Measurements from ENCODE around the gene UNC93A.

Gene UNC93A

DNA sequence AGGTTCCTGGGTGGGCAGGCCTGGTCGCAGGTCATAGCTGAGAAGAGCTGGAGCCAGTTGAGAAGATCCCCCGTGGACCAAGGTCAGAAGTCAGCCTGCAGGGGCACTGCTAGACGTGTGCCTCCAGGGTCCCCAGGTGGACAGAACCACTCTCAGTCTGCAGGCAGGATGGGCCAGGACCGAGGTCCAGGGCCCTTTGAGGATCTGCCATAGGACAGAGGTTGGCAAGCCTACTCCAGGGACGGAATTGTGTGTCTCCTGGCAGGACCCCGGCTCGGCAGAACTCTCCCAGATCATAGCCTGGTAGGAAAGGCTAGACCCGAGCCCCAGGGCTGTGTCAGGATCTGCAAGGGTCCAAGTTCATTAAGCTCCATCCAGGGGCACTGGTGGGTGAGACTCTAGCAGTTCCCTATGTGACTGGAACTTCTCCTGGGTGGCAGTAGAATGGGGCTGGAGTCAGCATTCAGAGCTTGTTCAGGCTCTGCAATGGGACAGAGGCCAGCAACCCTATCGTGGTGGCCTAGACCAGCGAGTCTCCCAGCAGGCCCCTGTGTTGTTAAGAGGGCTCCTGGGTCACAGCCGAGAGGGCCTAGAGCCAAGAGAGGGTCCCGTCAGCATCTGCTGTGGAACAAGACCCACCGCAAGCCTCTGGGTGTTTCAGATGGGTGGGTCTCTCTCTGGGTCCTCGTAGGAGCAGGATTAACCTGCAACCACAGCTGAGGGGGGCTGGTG is 51.9 kb downstream of the UNC93A start:
- DNase-seq (ENCODE audit: low spot score): no peak

DNA sequence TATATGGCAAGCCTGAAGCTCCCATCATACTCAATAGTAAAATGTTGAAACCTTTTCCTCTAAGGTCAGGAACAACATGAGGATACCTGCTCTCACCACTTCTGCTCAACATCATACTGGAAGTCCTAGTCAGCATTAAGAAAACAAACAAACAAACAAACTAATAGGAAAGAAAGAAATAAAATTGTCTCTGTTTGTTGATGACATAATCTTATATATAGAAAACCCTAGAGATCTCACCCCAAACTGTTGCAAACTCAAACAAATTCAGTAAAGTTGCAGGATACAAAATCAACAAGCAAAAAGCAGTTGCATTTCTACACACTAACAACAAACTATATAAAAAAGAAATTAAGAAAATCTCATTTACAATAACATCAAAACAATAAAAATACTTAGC is 54.2 kb downstream of the UNC93A start:
- TF ChIP-seq, protein P1, sequence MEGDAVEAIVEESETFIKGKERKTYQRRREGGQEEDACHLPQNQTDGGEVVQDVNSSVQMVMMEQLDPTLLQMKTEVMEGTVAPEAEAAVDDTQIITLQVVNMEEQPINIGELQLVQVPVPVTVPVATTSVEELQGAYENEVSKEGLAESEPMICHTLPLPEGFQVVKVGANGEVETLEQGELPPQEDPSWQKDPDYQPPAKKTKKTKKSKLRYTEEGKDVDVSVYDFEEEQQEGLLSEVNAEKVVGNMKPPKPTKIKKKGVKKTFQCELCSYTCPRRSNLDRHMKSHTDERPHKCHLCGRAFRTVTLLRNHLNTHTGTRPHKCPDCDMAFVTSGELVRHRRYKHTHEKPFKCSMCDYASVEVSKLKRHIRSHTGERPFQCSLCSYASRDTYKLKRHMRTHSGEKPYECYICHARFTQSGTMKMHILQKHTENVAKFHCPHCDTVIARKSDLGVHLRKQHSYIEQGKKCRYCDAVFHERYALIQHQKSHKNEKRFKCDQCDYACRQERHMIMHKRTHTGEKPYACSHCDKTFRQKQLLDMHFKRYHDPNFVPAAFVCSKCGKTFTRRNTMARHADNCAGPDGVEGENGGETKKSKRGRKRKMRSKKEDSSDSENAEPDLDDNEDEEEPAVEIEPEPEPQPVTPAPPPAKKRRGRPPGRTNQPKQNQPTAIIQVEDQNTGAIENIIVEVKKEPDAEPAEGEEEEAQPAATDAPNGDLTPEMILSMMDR (IDR thresholded peaks at IDR 0.05; ENCODE audit: borderline replicate concordance, control extremely low read depth, extremely low read depth, insufficient read depth, missing control alignments): no peak
- DNase-seq (ENCODE audit: low spot score): no peak
- in situ Hi-C loops (cut with MboI; ENCODE audit: low sequenced_read_pairs, unreplicated experiment): no loop called here

More for the DNA sequence above, 51.9 kb downstream of the UNC93A start:
- in situ Hi-C loops (cut with MboI; ENCODE audit: low sequenced_read_pairs, unreplicated experiment): no loop called here
- TF ChIP-seq, protein P1 (IDR thresholded peaks at IDR 0.05; ENCODE audit: borderline replicate concordance, control extremely low read depth, extremely low read depth, insufficient read depth, missing control alignments): no peak

DNA sequence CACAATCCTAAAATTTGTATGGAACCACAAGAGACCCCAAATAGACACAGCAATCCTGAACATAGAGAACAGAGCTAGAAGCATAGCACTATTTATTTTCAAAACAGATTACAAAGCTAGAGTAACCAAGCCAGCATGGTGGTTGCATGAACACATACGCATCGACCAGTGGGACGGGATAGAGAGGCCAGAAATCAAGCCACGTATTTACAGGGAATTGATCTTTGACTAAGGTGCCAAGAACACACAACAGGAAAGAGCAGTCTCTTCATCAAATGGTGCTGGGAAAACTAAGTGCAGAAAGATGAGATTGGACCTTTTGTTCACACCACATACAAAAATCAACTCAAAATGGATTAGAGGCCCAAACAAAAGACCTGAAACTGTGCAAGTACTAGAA is 54.8 kb downstream of the UNC93A start:
- in situ Hi-C loops (cut with MboI; ENCODE audit: low sequenced_read_pairs, unreplicated experiment): no loop called here
- no peak for DNase-seq (ENCODE audit: low spot score)
- TF ChIP-seq, protein P1 (IDR thresholded peaks at IDR 0.05; ENCODE audit: borderline replicate concordance, control extremely low read depth, extremely low read depth, insufficient read depth, missing control alignments): no peak

DNA sequence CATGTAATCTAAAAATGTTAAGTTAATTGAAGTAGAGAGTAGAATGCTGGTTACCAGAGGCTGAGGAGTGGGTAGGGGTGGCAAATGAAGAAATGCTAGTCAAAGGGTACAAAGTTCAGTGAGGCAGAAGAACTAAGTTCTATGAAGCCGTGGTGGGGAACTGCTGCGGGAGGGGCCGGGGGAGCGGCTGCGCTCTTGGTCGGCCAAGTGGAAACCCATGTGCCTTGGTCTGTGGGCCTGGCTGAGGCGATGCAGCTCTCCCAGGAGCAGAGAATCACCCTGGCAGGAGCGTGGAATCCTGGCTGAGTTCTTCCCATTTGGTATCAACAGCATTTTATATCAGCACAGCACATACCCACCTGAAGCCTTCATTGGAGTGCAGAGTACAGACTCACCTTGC is 56.1 kb downstream of the UNC93A start:
- DNase-seq (ENCODE audit: low spot score): no peak
- in situ Hi-C loops (cut with MboI; ENCODE audit: low sequenced_read_pairs, unreplicated experiment): no loop called here
- TF ChIP-seq, protein P1 (IDR thresholded peaks at IDR 0.05; ENCODE audit: borderline replicate concordance, control extremely low read depth, extremely low read depth, insufficient read depth, missing control alignments): no peak

DNA sequence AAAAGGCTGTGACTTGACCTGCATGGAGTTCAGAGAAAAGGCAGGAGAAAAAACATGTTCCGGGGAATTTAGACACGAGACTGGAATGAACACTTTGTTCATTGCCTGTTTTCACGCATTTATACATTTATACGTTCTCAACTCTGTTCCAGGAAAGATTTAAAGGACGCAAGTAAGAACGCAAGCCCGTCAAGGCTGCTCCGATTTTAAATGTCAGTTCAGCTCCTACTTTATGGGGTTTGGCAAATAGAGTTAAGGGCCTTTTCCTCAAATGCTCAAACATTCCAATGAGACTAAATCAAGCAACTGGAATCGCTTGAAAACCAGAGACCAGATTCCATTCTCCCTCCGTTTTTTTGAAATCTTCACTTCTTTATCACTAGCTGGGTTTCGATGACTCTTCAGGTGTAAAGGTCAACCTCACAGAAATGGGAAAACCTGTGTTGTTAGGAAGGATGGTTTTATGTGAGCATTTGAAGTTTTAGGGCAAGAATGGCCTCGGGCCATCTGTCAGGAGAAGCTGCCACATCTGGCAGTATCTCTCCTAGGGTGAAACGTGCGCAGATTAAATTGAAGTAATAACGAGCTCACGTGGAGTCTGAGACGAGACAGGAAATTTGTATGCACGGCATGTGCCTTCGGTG is 58.6 kb downstream of the UNC93A start:
- in situ Hi-C loops (cut with MboI; ENCODE audit: low sequenced_read_pairs, unreplicated experiment): no loop called here
- DNase-seq (ENCODE audit: low spot score): no peak
- TF ChIP-seq, protein P1 (IDR thresholded peaks at IDR 0.05; ENCODE audit: borderline replicate concordance, control extremely low read depth, extremely low read depth, insufficient read depth, missing control alignments): no peak

DNA sequence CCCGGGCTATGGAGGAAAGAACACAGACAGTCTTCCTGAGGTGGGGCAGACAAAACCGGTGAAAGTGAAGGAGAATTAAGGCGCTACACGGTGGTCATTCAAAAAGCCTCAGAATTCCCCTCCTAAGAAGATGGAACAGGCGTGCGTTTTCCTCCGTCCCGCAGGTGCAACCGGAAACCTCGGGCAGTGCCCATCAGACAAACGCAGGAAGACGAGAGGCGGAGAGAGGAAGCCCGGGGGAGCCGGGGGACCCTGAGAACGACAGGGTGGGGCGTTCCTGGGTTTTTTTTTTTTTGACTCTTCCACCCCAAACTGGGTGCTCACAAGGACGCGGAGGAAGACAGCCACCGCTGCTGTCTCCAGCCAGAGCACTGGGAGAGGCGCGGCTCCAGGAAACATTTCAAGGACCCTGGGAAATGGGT is 59.2 kb downstream of the UNC93A start:
- in situ Hi-C loops (cut with MboI; ENCODE audit: low sequenced_read_pairs, unreplicated experiment): no loop called here
- TF ChIP-seq, protein P1 (IDR thresholded peaks at IDR 0.05; ENCODE audit: borderline replicate concordance, control extremely low read depth, extremely low read depth, insufficient read depth, missing control alignments): no peak
- no peak for DNase-seq (ENCODE audit: low spot score)

Data from GM13976 (cell line).